ENCODE measurements around the gene ADAM17. TPM values are rescaled to one million over a fixed set of nuclear protein-coding genes. Genes with fewer than 3 reads are reported as not detected.

Gene ADAM17
- total and polyA plus RNA-seq, 8 donors, result 4.0 to 46.1 (median 16.8) TPM

- Histone ChIP-seq H3K4me1 (peaks cover 0 to 50% (median 11%) of the 10 kb centered on the region in 4 donors), H3K36me3 (peaks cover 0 to 26% (median 17%) of the 10 kb centered on the region in 4 donors), H3K27ac (no peak overlapping the region), H3K4me3 (no peak overlapping the region), H3K27me3 (no peaks in the 10 kb centered on the region), H3K9me3 (no peaks in the 10 kb centered on the region)
- WGBS, 5 donors, result 23 to 67% (median 59%) methylated on average over 1 of the region's 1 CpG
- DNase-seq, result no peak
- intact Hi-C loops (cut with DNase I; ENCODE audit: low total_unique reads), result no loop called here
- no peak for TF ChIP-seq POLR2A (IDR thresholded peaks at IDR 0.05)
- TF ChIP-seq POLR2AphosphoS5 (IDR thresholded peaks at IDR 0.05), result no peak
- TF ChIP-seq EP300 (IDR thresholded peaks at IDR 0.05), result no peak
- TF ChIP-seq CTCF (IDR thresholded peaks at IDR 0.05), result no peak
Measured at GRCh38 chr2:9543557-9543956, 12.1 kb downstream of the ADAM17 start.

GRCh38 chr2:9539531-9539930 lies 16.1 kb downstream of the ADAM17 start:
- DNase-seq, result no peak
- no peak overlapping the region for H3K4me3 ChIP-seq

GRCh38 chr2:9538000-9538507 lies 17.6 kb downstream of the ADAM17 start:
- H3K27me3 ChIP-seq, result no peaks in the 10 kb centered on the region
- DNase-seq, result peak in 1 of 2 donors; percentile 38
- 63 to 84% (median 70%) methylated on average over 2 of the region's 2 CpGs for WGBS, 5 donors
- intact Hi-C loops (cut with DNase I; ENCODE audit: low total_unique reads), result no loop called here
- peak overlapping the region in 3 of 5 donors; percentile 3 to 22 (median 17) for H3K27ac ChIP-seq
- H3K4me1 ChIP-seq, result peaks cover 0 to 33% (median 0%) of the 10 kb centered on the region in 4 donors
- no peaks in the 10 kb centered on the region for H3K9me3 ChIP-seq
- peaks cover under 1 to 53% (median 39%) of the 10 kb centered on the region in 4 donors for H3K36me3 ChIP-seq
- no peak for TF ChIP-seq POLR2AphosphoS5 (IDR thresholded peaks at IDR 0.05)
- H3K4me3 ChIP-seq, result no peak overlapping the region

More at GRCh38 chr2:9539531-9539930, 16.1 kb downstream of the ADAM17 start:
- intact Hi-C loops (cut with DNase I; ENCODE audit: low total_unique reads), result no loop called here
- peaks cover 0 to 38% (median 0%) of the 10 kb centered on the region in 4 donors for H3K4me1 ChIP-seq
- no peaks in the 10 kb centered on the region for H3K27me3 ChIP-seq
- peak overlapping the region in 3 of 5 donors; percentile 6 to 22 (median 17) for H3K27ac ChIP-seq
- H3K9me3 ChIP-seq, result no peaks in the 10 kb centered on the region
- WGBS, 5 donors, result 64 to 78% (median 67%) methylated on average over 5 of the region's 5 CpGs
- no peak for TF ChIP-seq POLR2AphosphoS5 (IDR thresholded peaks at IDR 0.05)
- no peak for TF ChIP-seq EP300 (IDR thresholded peaks at IDR 0.05)
- no peak for TF ChIP-seq CTCF (IDR thresholded peaks at IDR 0.05)
- no peak for TF ChIP-seq POLR2A (IDR thresholded peaks at IDR 0.05)
- H3K36me3 ChIP-seq, result peaks cover 0 to 41% (median 27%) of the 10 kb centered on the region in 4 donors

GRCh38 chr2:9536504-9536903 lies 19.1 kb downstream of the ADAM17 start:
- intact Hi-C loops (cut with DNase I; ENCODE audit: low total_unique reads), result no loop called here
- H3K27ac ChIP-seq, result no peak overlapping the region
- 77 to 87% (median 84%) methylated on average over 6 of the region's 6 CpGs for WGBS, 5 donors
- DNase-seq, result no peak
- no peaks in the 10 kb centered on the region for H3K27me3 ChIP-seq
- no peak overlapping the region for H3K4me3 ChIP-seq
- peaks cover 3 to 53% (median 43%) of the 10 kb centered on the region in 4 donors for H3K36me3 ChIP-seq
- H3K4me1 ChIP-seq, result peaks cover 0 to 29% (median 0%) of the 10 kb centered on the region in 4 donors
- H3K9me3 ChIP-seq, result no peaks in the 10 kb centered on the region
- TF ChIP-seq CTCF (IDR thresholded peaks at IDR 0.05) (no peak), POLR2A (IDR thresholded peaks at IDR 0.05) (no peak), POLR2AphosphoS5 (IDR thresholded peaks at IDR 0.05) (no peak), EP300 (IDR thresholded peaks at IDR 0.05) (no peak)

- peaks cover 0 to 29% (median 0%) of the 10 kb centered on the region in 4 donors for H3K4me1 ChIP-seq
- H3K36me3 ChIP-seq, result peaks cover 3 to 57% (median 46%) of the 10 kb centered on the region in 4 donors
- H3K27me3 ChIP-seq, result no peaks in the 10 kb centered on the region
- H3K9me3 ChIP-seq, result no peaks in the 10 kb centered on the region
- no peak overlapping the region for H3K27ac ChIP-seq
- WGBS, 5 donors, result 43 to 62% (median 55%) methylated on average over 1 of the region's 1 CpG
- no peak for DNase-seq
- intact Hi-C loops (cut with DNase I; ENCODE audit: low total_unique reads), result no loop called here
- H3K4me3 ChIP-seq, result no peak overlapping the region
- TF ChIP-seq POLR2AphosphoS5 (IDR thresholded peaks at IDR 0.05) (no peak), CTCF (IDR thresholded peaks at IDR 0.05) (no peak), EP300 (IDR thresholded peaks at IDR 0.05) (no peak), POLR2A (IDR thresholded peaks at IDR 0.05) (no peak)
Measured at GRCh38 chr2:9535177-9535576, 20.5 kb downstream of the ADAM17 start.
